Measurements from ENCODE around the gene TASP1. TPM values are rescaled to one million over a fixed set of nuclear protein-coding genes. Genes with fewer than 3 reads are reported as not detected.
"Not testable (repeated sequence)": the region's sequence is repeated elsewhere in the genome, so short reads cannot be mapped to it uniquely, and the experiment has no call there.

The TASP1 gene
- total and polyA plus RNA-seq, 5 experiments from 2014 or later: 9.1 to 15.0 (median 13.4) TPM

DNA sequence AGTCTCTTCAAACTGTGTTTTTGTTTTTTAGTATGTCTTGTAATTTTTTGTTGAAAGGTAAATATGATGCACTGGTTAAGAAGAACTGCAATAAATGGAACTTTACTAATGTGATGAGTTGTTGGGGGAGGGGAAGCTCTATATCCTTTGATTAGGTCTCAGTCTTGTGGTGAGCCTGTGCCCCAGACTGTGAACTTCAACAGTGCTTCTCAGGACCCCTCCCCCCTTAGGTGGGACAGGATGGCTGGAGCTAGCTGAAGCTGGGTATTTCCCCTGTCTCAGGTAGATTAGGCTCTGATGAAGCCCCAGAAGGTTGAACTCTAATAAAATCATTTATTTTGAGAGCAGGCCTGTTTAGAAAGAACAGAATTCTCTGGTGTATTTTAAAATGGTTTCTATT lies 31.4 kb upstream of the TASP1 start:
- H3K36me3 Mint-ChIP-seq: no peaks in the 10 kb centered on the region
- peak overlapping the region in 1 of 10 donors; percentile 38 for H3K27ac Mint-ChIP-seq
- ATAC-seq (no peak), DNase-seq (no peak)
- peaks cover 0 to 4% (median 0%) of the 10 kb centered on the region in 9 donors for H3K9me3 Mint-ChIP-seq
- no peak overlapping the region for H3K4me3 Mint-ChIP-seq
- POLR2A ChIA-PET: no interaction called here
- H3K4me1 Mint-ChIP-seq: peaks cover 0 to 2% (median 0%) of the 10 kb centered on the region in 4 donors
- H3K27me3 Mint-ChIP-seq: peaks cover 5 to 15% (median 11%) of the 10 kb centered on the region in 5 donors

DNA sequence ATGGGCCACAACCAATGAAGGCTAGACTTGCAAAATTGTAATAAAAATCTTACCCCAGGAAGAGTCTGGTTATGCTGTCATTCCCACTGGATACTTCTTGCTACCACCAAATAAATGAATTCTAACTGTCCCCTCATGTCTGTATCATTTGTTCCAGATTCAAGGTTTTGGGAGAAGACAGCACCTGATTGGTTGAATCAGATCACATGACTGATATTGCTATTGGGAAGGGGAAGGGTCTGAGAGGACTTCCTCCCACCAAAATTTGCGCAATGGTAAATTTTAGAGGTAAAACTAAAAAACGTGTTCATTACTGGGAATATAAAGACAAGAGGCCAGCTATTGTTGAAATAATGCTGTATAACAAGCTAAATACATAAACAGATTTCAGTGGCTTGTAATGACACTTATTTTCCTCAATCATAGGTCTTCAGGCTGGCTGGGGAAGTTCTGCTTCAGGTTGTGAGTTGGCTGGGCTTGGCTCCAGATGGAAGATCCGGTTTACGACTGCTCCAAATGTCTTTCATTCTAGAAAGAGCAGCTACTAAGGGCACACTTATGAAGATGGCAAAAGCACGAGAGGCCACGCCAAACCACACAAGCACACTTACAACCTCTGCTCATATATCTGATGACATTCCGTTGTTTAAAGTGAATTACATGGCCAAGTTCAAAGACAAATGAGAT lies 27.1 kb upstream of the TASP1 start:
- Mint-ChIP-seq H3K36me3 (no peaks in the 10 kb centered on the region), H3K9me3 (no peaks in the 10 kb centered on the region), H3K27me3 (peaks cover 5 to 15% (median 11%) of the 10 kb centered on the region in 5 donors), H3K27ac (no peak overlapping the region), H3K4me3 (no peak overlapping the region), H3K4me1 (peaks cover 0 to 2% (median 0%) of the 10 kb centered on the region in 4 donors)
- ATAC-seq (no peak), DNase-seq (no peak)
- POLR2A ChIA-PET: no interaction called here

DNA sequence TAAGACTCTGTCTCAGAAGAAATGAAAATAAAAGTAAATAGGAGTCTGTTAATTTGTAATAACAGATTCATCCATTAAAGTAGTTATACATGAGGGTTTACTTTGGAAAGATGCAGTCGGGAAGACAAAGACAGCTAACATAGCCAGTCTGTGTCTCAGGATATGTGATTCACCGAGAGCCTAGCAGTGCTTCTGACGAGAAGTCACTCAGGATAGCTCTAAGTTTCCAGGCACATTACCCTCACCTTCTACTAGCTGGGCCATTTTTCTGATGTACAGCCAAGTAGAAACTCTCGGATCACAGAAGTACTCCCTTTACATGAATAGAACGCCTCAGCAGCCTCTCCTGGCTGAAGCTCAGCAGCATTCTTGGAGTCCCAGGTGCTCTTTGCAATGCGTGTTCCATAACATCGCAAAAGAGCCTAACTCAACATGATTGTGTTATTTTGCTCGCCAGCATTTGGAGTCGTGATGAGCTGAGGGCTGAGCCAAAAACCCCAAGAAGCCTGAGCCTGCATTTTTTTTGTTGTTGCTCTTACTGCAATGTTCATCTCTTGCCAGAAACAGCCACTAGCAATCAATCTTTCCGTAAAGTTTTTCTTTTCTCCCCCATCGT lies 22.4 kb upstream of the TASP1 start:
- ATAC-seq: no peak
- H3K36me3 Mint-ChIP-seq: no peaks in the 10 kb centered on the region
- POLR2A ChIA-PET: no interaction called here
- no peak overlapping the region for H3K4me3 Mint-ChIP-seq
- H3K4me1 Mint-ChIP-seq: peaks cover 0 to 9% (median 0%) of the 10 kb centered on the region in 4 donors
- peaks cover 7 to 30% (median 10%) of the 10 kb centered on the region in 5 donors for H3K27me3 Mint-ChIP-seq
- DNase-seq: no peak
- H3K27ac Mint-ChIP-seq: no peak overlapping the region
- peaks cover 0 to 4% (median 0%) of the 10 kb centered on the region in 9 donors for H3K9me3 Mint-ChIP-seq

DNA sequence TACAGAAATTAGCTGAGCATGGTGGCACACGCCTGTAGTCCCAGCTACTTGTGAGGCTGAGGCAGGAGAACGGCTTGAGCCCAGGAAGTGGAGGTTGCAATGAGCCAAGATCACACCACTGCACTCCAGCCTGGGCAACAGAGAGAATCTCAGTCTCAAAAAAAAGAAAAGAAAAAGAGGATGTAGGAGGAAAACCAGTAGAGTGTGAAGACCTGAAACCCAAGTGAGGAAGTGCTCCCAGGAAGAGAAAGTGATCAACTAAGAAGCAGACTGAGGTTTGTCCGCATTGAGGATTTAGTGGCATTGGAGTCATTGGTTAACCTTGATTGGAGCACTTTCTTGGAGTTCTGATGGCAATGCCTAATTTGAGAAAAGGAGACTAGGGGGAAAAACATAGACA lies 20.6 kb upstream of the TASP1 start:
- POLR2A ChIA-PET: no interaction called here
- Mint-ChIP-seq H3K27me3 (peaks cover 3 to 22% (median 7%) of the 10 kb centered on the region in 5 donors), H3K9me3 (peaks cover 0 to 4% (median 0%) of the 10 kb centered on the region in 9 donors), H3K4me1 (peaks cover 0 to 9% (median 0%) of the 10 kb centered on the region in 4 donors), H3K27ac (no peak overlapping the region), H3K4me3 (no peak overlapping the region), H3K36me3 (no peaks in the 10 kb centered on the region)
- ATAC-seq (peak in 1 of 2 donors; percentile 41), DNase-seq (no peak)

DNA sequence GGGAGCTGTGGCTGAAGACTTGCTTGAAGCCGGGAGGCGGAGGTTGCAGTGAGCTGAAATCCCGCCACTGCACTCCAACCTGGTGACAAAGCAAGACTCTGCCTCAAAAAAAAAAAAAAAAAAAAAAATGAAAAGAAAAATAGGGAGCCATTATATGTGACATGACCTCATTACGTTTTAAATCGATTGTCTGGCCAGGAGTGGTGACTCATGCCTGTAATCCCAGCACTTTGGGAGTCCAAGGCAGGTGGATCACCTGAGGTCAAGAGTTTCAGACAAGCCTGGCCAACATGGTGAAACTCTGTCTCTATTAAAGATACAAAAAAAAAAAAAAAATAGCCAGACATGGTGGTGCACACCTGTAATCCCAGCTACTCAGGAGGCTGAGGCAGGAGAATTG lies 19.3 kb upstream of the TASP1 start:
- H3K9me3 Mint-ChIP-seq, ATAC-seq, H3K4me1 Mint-ChIP-seq, POLR2A ChIA-PET, DNase-seq, H3K36me3 Mint-ChIP-seq, H3K4me3 Mint-ChIP-seq, H3K27ac Mint-ChIP-seq: not testable (repeated sequence)
- H3K27me3 Mint-ChIP-seq: peaks cover 3 to 20% (median 6%) of the 10 kb centered on the region in 5 donors

DNA sequence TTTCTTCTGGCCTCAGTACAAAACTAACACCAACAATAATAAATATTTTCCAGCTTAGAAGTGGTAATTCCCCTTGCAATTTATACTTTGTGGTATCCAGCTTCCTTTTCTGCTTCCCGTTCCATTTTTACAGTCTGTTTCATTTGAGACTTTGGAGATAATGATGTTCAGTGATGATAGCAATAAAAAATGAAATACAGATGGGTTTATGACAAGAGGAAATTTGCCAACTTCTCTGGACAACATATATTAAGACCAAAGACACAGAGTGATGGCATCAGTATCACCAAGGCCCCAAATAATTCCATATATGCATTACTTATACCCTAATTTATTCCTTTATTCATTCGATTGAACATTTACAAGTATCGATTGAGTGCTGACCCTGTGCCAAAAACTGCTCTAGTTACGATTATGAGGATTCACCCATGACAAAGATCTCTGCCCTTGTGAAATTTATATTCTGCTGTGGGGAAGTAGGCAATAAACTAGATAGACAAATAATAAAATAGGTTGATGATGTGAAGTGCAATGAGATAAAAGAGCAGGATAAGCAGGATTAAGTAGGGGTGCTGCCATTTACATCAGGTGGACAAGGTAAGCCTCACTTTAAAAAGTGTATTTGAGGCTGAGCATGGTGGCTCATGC lies 18.1 kb upstream of the TASP1 start:
- H3K4me3 Mint-ChIP-seq: no peak overlapping the region
- POLR2A ChIA-PET: no interaction called here
- H3K36me3 Mint-ChIP-seq: no peaks in the 10 kb centered on the region
- ATAC-seq: no peak
- DNase-seq: no peak
- peaks cover 0 to 4% (median 0%) of the 10 kb centered on the region in 9 donors for H3K9me3 Mint-ChIP-seq
- no peak overlapping the region for H3K27ac Mint-ChIP-seq
- H3K4me1 Mint-ChIP-seq: peaks cover 0 to 9% (median 0%) of the 10 kb centered on the region in 4 donors
- peaks cover 3 to 20% (median 8%) of the 10 kb centered on the region in 5 donors for H3K27me3 Mint-ChIP-seq

DNA sequence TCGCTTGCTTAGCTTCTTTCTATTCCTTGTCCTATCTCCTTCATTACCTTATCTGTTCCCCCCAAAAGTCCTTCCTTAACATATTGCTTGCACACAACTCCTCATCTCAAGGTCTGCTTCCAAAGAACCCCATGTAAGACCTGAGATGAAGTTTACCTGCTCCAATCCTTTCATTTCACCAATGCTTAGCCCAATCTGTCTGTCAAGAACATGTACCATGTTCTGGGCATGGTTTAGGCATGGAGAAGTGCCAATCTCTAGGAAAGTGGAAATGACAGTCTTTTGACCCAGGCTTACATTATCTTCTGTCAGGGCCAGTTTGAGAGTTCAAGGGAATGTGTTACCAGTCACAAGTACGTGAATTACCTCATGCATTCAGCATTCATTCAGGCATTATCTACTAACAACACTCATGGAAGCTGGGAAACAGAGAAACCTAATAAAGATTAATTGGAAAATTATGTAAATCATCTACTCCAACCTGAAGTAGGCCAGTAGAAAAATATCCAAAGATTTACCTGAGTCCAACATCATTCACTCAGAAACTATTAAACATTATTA lies 15.8 kb upstream of the TASP1 start:
- Mint-ChIP-seq H3K9me3 (peaks cover 0 to 4% (median 0%) of the 10 kb centered on the region in 9 donors), H3K27me3 (peaks cover 6 to 33% (median 11%) of the 10 kb centered on the region in 5 donors)

DNA sequence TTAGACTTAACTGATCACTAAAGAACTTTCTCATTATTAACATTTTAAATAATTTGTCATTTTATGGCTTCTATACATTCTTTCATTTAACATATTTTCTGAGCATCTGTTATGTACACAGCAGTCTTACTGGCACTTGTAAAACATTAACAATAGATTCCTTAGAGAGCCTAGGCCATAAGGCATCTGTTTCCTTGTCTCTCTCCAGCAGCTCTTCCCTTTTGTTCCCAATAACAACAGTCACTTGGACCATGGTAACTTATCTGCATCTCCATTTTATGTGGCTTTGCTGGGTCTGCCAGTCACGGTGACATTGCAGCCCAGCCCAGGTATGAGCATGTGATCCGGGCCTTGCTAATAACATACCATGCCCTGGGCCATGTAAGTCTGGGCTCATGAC lies 11.7 kb upstream of the TASP1 start:
- Mint-ChIP-seq H3K27ac (no peak overlapping the region), H3K36me3 (no peaks in the 10 kb centered on the region), H3K9me3 (no peaks in the 10 kb centered on the region), H3K27me3 (peaks cover 11 to 38% (median 18%) of the 10 kb centered on the region in 5 donors), H3K4me1 (no peaks in the 10 kb centered on the region), H3K4me3 (no peak overlapping the region)
- no peak for ATAC-seq
- no peak for DNase-seq
- POLR2A ChIA-PET: no interaction called here

More for the DNA sequence above, 15.8 kb upstream of the TASP1 start:
- ATAC-seq (no peak), DNase-seq (no peak)
- POLR2A ChIA-PET: no interaction called here
- Mint-ChIP-seq H3K4me3 (no peak overlapping the region), H3K36me3 (no peaks in the 10 kb centered on the region), H3K4me1 (peaks cover 0 to 7% (median 0%) of the 10 kb centered on the region in 4 donors), H3K27ac (no peak overlapping the region)

DNA sequence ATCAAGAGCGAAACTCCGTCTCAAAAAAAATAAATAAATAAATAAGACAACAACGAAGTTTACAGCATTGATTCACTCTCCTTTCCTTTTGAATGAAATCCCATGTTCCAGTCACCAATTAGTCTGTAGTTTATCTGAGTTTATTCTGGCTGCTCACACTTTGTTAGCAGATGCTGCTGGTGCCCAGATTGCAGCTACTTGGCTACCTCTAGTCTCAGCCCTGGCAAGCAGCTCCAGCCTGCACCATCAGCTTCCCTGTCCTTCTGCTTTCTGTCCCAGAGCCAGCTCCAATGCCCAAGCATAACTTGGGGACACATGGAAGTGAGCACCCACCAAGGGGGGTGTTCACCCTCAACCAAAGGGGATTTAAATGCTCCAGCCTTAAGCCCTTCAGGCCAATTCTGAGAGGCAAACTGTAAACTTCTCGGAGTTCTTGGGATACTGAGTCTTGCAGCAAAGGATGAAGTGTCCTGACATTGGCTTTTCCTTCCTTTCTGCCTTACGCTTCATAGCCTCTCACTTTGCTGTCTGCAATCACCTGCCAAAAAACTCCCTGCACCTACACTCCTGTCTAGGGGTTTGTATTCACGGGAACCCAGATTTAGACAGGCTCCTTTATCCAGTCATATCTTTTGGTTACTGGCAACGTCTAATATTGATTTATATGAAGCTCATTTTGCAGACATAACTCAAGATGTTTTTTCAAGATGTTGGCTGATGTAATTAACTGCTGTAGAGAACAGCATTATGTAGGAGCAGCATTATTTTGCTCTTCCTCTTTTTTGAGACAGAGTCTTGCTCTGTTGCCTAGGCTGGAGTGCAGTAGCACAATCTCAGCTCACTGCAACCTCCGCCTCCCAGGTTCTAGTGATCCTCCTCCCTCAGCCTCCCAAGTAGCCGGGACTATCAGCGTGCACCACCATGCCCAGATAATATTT lies 9.8 kb upstream of the TASP1 start:
- Mint-ChIP-seq H3K27me3 (peaks cover 14 to 58% (median 32%) of the 10 kb centered on the region in 5 donors), H3K4me1 (no peaks in the 10 kb centered on the region), H3K9me3 (peaks cover 0 to 3% (median 0%) of the 10 kb centered on the region in 9 donors), H3K27ac (no peak overlapping the region), H3K36me3 (no peaks in the 10 kb centered on the region), H3K4me3 (no peak overlapping the region)
- POLR2A ChIA-PET: no interaction called here
- DNase-seq (no peak), ATAC-seq (no peak)

DNA sequence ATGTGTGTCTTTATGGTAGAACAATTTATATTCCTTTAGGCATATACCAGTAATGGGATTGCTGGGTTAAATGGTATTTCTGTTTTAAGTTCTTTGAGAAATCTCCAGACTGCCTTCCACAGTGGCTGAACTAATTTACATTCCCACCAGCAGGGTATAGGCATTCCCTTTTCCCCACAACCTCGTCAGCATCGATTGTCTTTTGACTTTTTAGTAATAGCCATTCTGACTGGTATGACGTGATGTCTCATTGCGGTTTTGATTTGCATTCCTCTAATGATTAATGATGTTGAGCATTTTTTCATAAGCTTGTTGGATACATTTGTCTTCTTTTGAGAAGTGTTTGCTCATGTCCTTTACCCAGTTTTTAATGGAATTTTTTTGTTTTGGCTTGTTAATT lies 5.3 kb upstream of the TASP1 start:
- H3K4me3 Mint-ChIP-seq: no peak overlapping the region
- POLR2A ChIA-PET: no interaction called here
- no peaks in the 10 kb centered on the region for H3K36me3 Mint-ChIP-seq
- ATAC-seq (no peak), DNase-seq (no peak)
- H3K27me3 Mint-ChIP-seq: peaks cover 11 to 42% (median 32%) of the 10 kb centered on the region in 5 donors
- H3K27ac Mint-ChIP-seq: no peak overlapping the region
- peaks cover 0 to 3% (median 0%) of the 10 kb centered on the region in 9 donors for H3K9me3 Mint-ChIP-seq
- peaks cover under 1 to 3% (median 3%) of the 10 kb centered on the region in 4 donors for H3K4me1 Mint-ChIP-seq

DNA sequence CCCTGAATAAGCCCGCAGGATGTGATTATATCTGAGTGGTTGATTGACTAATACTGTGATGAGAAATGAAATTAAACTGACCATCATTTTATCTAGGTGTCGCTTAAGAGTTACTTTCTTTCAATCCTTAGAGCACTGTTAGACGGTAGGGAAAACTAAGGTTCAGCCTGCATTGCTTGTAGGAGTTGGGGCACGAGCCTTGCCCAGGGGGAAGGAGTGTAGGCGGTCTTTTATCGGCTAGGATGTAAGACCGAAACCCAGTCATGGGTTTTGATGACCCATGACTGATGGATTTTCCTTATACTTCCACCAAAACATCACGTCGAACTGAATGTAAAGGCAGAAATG lies 392 bp upstream of the TASP1 start:
- POLR2A ChIA-PET: interaction anchor here (0.8 kb wide), 1 partner anchor 146 kb away, joined by 3 read pairs; the partner anchor contains the start of gene NDUFAF5

DNA sequence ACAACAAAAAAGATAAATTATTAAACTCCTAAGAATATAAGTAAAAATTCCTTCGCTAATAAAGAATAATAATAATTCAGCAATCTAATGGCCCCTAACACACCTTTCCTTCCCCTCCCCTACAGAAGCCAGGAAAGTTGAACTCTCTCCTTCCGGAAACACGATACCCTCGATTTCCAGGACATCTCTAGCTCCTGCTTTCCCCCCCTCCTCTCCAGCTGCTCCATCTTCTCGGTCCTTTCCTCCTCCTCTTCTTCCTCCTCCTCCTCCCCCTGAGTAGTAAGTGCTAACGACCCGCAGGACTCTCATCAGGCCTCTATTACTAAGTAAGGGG lies 603 bp downstream of the TASP1 start:
- H3K27me3 Mint-ChIP-seq: peaks cover 0 to 6% (median 2%) of the 10 kb centered on the region in 5 donors
- no peaks in the 10 kb centered on the region for H3K9me3 Mint-ChIP-seq
- H3K4me3 Mint-ChIP-seq: peak overlapping the region; percentile 85 to 97 (median 92)
- DNase-seq: no peak
- no peak for ATAC-seq
- H3K36me3 Mint-ChIP-seq: peaks cover 0 to 4% (median 2%) of the 10 kb centered on the region in 3 donors
- H3K27ac Mint-ChIP-seq: peak overlapping the region in 9 of 10 donors; percentile 81 to 96 (median 93)
- POLR2A ChIA-PET: no interaction called here
- peaks cover 13 to 24% (median 22%) of the 10 kb centered on the region in 4 donors for H3K4me1 Mint-ChIP-seq

More for the DNA sequence above, 392 bp upstream of the TASP1 start:
- ATAC-seq (no peak), DNase-seq (no peak)
- Mint-ChIP-seq H3K9me3 (no peaks in the 10 kb centered on the region), H3K27ac (peak overlapping the region; percentile 81 to 96 (median 92)), H3K27me3 (peaks cover 4 to 10% (median 8%) of the 10 kb centered on the region in 5 donors), H3K4me1 (peaks cover 12 to 24% (median 21%) of the 10 kb centered on the region in 4 donors), H3K4me3 (peak overlapping the region; percentile 85 to 97 (median 92)), H3K36me3 (peaks cover 0 to 3% (median under 1%) of the 10 kb centered on the region in 3 donors)

Data from naive thymus-derived CD8-positive, alpha-beta T cell (primary cell).